ENCODE results near the gene SLC16A4.
A peak's percentile ranks its signal among the peaks of the same experiment; 100 is the strongest.

SLC16A4 gene

DNA sequence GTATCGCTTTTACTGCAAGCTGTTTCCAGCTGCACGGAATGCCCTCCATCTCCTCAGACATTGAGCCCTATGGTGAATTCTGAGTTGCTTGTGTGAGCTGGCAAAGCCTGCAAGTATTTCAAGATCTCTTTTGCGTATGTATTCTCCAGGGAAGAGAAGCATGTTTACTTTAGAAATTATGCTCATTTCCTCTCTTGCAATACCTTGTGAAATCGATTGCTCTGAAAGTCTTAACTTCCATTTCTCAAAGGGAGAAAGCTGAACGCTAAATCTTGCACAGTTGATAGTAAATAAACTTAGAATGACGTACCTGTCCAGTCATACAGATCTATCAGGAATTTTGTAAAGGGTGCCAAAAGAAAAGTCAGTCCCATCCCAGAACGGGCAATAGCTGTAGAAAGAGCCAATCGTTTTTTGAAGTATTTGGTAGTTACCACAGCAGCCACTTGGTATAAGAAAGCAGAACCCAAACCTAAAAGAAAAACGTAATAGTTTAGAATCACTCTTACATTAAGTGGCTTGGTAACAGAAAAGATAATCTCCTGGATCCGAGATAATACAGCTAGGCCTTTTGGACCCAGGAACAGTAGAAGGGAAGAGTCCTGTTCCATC lies 10.0 kb downstream of the SLC16A4 start:
- no peak overlapping the region for H3K4me3 ChIP-seq (ENCODE audit: low read length)
- DNase-seq (ENCODE audit: low read depth, low spot score) = no peak

DNA sequence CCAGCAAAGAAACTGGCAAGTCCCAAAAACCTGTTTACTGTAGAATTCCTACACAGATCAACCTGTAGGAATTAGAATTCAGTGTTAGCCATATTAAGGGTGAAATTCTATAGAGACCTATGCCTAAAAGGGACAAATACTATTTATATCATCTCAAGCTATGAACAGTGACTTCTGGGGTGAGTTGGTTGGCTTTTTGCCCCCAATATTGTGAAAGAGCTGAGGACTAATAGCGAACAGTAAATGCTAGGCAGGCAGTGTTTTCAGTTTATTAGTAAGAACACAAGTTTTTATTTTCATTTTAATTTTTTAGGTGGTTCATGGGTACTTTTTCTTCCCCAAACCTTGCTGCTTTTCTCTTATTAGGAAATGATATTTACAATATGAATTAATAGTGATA lies 15.3 kb downstream of the SLC16A4 start:
- DNase-seq (ENCODE audit: low read depth, low spot score) = no peak

GRCh38 chr1:110370827-110371226 lies 20.0 kb downstream of the SLC16A4 start:
- DNase-seq (ENCODE audit: low read depth, low spot score) = no peak
- no peak overlapping the region for H3K4me3 ChIP-seq (ENCODE audit: low read length)

More for the DNA sequence above, 15.3 kb downstream of the SLC16A4 start:
- H3K4me3 ChIP-seq (ENCODE audit: low read length) = no peak overlapping the region

- DNase-seq (ENCODE audit: low read depth, low spot score) = no peak
- H3K4me3 ChIP-seq (ENCODE audit: low read length) = no peak overlapping the region
Measured at GRCh38 chr1:110364221-110364620, 26.6 kb downstream of the SLC16A4 start.

DNA sequence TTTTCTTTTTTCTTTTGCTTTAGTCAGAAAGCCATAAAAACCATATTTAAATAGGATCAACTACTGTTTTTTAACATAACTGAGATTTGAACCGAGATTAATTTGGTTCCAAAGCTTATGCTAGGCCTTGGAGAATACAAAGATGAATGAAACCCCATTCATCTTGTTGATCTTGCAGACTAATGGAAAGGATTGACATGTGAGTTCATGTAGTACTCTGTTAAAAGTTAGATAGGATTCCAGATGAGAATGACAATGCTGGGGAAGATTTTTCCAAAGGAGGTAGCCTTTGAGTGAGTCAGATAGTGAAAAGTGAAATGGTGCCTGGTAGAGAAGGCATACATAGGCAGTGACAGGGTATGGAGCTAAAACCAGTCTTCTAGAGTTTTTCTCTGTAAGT lies 29.0 kb downstream of the SLC16A4 start:
- H3K4me3 ChIP-seq (ENCODE audit: low read length) = no peak overlapping the region
- DNase-seq (ENCODE audit: low read depth, low spot score) = no peak

DNA sequence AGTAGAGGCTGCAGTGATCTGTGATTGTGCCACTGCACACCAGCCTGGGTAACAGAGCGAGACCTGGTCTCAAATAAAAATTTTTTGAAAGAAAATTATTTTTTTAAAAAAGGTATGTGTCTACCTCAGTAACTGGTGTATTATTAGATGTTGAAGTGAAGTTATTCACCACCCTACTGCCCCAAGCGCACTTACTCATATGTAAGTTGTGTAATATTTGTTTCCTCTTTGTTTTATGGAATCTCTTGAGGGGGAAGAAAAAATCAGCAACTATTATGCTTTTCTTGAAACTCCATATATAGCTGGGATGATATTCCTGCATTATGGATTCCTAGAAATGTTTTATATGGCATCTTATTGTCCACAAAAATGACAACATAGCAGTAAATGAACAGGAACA lies 30.4 kb downstream of the SLC16A4 start:
- no peak for DNase-seq (ENCODE audit: low read depth, low spot score)
- H3K4me3 ChIP-seq (ENCODE audit: low read length) = no peak overlapping the region

DNA sequence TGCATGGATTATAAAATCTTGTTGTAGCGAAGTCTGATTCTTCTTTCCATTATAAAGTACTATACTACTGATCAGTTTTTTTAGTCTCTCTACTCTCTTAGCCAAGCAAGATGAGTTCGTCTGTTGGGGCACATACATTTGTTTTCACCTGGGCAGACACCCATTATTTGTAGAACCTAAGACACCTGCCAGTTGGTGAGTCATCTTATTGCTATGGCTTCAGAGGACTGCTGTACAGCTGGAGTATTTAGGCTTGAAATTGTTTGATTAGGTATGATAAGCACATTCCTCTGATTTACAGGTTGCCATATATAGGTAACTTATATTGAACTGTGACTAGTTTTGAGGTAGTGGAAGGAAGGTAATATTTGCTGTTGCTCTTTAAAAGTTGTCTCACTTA lies 34.4 kb downstream of the SLC16A4 start:
- H3K4me3 ChIP-seq (ENCODE audit: low read length) = no peak overlapping the region
- no peak for DNase-seq (ENCODE audit: low read depth, low spot score)

DNA sequence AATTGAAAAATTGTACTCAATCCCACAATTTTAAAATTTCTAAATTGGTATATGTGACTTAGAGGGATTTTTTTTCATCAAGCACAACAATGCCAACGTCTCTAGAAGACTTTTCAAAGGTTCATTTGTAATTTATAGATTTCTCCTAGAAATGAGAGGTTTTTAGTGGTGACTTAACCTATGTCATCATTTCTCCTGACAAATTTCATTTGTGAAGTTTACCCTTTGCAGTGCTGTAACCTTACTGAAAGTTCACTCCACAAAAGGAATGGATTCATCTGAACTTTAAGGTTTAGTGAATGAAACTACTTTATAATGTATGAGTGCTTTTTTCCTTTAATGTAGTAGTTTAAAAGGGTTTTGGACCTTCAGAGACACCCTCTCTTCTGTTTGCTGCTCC lies 35.5 kb downstream of the SLC16A4 start:
- no peak for DNase-seq (ENCODE audit: low read depth, low spot score)
- H3K4me3 ChIP-seq (ENCODE audit: low read length) = no peak overlapping the region

DNA sequence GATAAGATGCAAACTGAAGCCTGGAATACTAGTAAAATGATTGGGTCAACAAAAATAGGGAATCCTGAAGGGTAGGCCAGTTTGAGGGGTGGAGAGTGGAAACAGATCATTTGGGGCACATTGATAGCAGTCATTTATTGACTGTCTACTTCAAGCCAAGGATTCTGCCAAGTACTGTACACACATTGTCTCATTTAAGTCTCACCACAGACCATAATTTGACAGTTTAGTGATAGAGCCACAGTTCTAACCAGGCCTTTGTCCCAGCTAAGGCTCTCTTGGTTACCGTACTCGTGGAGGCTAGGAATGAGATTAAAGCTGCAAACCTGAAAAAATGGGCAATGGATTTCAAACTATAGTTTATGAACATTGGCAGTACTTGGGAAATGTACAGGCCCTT lies 40.5 kb downstream of the SLC16A4 start:
- H3K4me3 ChIP-seq (ENCODE audit: low read length) = no peak overlapping the region
- DNase-seq (ENCODE audit: low read depth, low spot score) = no peak

GRCh38 chr1:110348771-110349170 lies 42.1 kb downstream of the SLC16A4 start:
- no peak overlapping the region for H3K4me3 ChIP-seq (ENCODE audit: low read length)
- DNase-seq (ENCODE audit: low read depth, low spot score) = no peak

GRCh38 chr1:110348050-110348449 lies 42.8 kb downstream of the SLC16A4 start:
- H3K4me3 ChIP-seq (ENCODE audit: low read length) = no peak overlapping the region
- DNase-seq (ENCODE audit: low read depth, low spot score) = no peak

GRCh38 chr1:110347182-110347893 lies 43.5 kb downstream of the SLC16A4 start:
- no peak overlapping the region for H3K4me3 ChIP-seq (ENCODE audit: low read length)
- no peak for DNase-seq (ENCODE audit: low read depth, low spot score)

- H3K4me3 ChIP-seq (ENCODE audit: low read length) = no peak overlapping the region
- DNase-seq (ENCODE audit: low read depth, low spot score) = no peak
Measured at GRCh38 chr1:110346690-110347089, 44.1 kb downstream of the SLC16A4 start.

DNA sequence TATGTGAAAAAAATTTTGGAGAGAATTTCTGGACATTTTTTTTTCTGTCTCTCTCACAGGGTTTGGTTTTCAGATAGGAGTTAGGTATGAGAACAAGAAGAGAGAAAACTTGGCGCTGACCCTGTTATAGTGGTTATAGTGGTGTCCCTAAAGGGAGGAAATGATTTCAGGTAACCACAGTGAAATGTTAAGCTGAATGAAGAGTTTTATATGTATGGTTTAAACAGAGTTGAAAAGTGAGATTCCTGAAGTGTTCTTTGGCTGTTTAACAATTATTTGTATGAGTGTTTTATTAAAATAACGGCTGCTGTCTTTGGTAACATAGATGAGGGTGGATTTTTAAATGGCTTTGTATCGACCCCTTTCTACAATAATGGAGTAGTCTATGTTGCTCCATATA lies 45.3 kb downstream of the SLC16A4 start:
- no peak for DNase-seq (ENCODE audit: low read depth, low spot score)
- no peak overlapping the region for H3K4me3 ChIP-seq (ENCODE audit: low read length)

DNA sequence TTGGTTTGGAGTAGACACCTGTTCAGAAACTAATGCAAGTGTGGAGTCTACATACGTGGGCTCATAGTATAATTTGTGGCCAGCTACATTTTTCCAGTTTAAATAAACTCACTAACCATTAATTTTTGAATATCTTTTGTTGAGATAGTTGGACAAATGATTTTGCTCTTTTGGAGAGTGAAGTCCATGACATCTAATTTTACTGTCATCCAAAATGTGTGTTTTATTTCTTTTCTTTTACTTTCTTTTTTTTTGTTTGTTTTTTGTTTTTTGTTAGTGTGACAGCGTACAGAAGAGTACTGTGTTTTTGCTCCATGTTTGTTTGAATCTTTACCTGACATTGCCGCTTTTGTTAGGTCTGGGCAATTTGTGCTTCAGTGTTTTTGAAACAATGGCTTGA lies 46.7 kb downstream of the SLC16A4 start:
- no peak overlapping the region for H3K4me3 ChIP-seq (ENCODE audit: low read length)
- no peak for DNase-seq (ENCODE audit: low read depth, low spot score)

- no peak overlapping the region for H3K4me3 ChIP-seq (ENCODE audit: low read length)
- no peak for DNase-seq (ENCODE audit: low read depth, low spot score)
Measured at GRCh38 chr1:110343249-110343648, 47.6 kb downstream of the SLC16A4 start.

- H3K4me3 ChIP-seq (ENCODE audit: low read length) = no peak overlapping the region
Measured at GRCh38 chr1:110341872-110342331, 48.9 kb downstream of the SLC16A4 start.

GRCh38 chr1:110341146-110341871 lies 49.5 kb downstream of the SLC16A4 start:
- DNase-seq (ENCODE audit: low read depth, low spot score) = no peak
- H3K4me3 ChIP-seq (ENCODE audit: low read length) = no peak overlapping the region

More at GRCh38 chr1:110341872-110342331, 48.9 kb downstream of the SLC16A4 start:
- DNase-seq (ENCODE audit: low read depth, low spot score) = no peak

- DNase-seq (ENCODE audit: low read depth, low spot score) = no peak
- peak overlapping the region; percentile 96 for H3K4me3 ChIP-seq (ENCODE audit: low read length)
Measured at GRCh38 chr1:110340207-110340468, 50.7 kb downstream of the SLC16A4 start.

- peak overlapping the region; percentile 96 for H3K4me3 ChIP-seq (ENCODE audit: low read length)
- DNase-seq (ENCODE audit: low read depth, low spot score) = no peak
Measured at GRCh38 chr1:110339407-110340206, 51.2 kb downstream of the SLC16A4 start.
